CD4-positive, alpha-beta T cell treated with Interleukin-12 subunit alpha and Interleukin-12 subunit beta, for 1 hour (primary cell): ENCODE measurements around the gene DNMBP.
"Not testable (repeated sequence)": the region's sequence is repeated elsewhere in the genome, so short reads cannot be mapped to it uniquely, and the experiment has no call there.

Source experiments
- DNase-seq: peaks from one replicate; pipeline ENCODE4 v3.0.0-alpha.2; 2020

DNMBP gene

DNA sequence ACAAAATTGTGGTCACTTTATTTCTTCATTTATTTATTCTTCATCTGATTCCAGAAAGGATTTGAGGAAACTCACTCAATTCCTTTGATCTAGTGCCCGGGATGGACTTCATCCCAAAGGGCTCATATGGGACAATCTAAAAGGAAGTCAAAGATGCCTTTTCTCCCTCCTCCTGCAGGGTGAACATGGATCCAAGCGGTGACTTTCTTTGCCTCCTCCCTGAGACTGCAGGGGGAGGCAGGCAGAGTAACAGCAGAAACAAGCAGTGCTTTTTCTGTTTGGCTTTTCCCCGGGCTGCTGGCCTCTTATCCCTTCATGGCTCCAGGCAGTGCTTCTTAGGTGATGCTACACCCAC is 10.0 kb upstream of the DNMBP start:
- DNase-seq = no peak

DNA sequence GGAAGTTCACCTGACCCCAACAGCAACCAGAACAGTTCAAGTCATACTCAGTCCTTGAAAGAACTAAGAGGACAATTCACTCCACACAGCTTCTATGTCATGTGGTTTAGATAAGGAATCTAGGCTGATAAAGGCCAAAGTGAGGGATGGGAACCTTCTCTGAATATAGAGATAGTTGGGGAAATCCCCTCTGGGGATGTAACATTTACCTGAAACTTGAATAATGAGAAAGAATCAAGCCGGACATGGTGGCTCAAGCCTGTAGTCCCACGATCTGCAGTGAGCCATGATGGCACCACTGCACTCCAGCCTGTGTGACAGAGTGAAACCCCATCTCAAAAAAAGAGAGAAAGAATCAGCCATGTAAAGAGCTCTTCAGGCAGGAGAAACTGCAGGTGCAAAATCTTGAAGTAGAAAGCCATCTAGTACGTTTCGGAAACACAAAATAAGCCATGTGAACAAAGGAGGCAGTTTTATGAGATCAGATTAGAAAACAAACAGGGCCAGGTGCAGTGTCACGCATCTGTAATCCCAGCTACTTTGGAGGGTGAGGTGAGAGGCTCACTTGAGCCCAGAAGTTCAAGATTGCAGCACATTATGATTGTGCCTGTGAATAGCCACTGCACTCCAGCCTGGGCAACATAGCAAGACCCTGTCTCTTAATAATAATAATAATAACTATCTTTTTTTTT is 4.5 kb upstream of the DNMBP start:
- no peak for DNase-seq

GRCh38 chr10:100013621-100014020 is 3.9 kb upstream of the DNMBP start:
- no peak for DNase-seq

DNA sequence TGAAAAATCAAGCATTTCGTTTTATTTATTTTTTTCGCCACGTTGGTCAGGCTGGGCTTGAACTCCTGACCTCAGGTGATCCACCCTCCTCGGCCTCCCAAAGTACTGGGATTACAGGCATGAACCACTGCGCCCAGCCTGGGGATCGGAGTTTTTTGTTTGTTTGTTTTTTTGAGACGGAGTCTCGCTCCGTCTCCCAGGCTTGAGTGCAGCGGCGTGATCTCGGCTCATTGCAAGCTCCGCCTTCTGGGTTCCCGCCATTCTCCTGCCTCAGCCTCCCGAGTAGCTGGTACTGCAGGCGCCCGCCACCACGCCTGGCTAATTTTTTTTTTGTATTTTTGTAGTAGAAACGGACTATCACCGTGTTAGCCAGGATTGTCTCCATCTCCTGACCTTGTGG is 2.2 kb upstream of the DNMBP start:
- not testable (repeated sequence) for DNase-seq

DNA sequence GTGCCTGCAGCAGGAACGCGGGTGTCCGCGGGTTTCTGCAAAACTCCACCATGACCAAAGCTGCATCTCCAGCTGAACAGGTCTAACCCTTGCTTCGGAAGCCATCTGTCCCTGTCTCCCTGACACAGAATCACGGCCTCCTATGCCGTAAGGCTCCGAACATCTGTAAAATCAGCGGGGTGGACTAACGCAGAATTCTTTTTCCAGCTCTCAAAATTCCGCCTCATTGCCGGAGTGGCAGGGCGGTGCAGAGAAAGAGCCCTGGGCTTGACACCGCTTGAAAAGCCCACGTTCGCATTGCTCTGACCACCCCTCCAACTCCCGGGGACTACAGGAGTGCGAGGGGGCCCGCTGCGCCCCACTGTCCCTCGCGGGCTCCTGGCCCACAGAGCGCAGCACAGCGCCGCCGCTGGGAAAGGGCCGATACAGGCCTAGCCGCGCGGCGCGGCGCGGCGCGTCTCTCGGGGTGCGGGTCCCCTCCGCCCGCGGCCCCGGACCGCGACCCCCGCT is 409 bp downstream of the DNMBP start:
- DNase-seq = no peak

DNA sequence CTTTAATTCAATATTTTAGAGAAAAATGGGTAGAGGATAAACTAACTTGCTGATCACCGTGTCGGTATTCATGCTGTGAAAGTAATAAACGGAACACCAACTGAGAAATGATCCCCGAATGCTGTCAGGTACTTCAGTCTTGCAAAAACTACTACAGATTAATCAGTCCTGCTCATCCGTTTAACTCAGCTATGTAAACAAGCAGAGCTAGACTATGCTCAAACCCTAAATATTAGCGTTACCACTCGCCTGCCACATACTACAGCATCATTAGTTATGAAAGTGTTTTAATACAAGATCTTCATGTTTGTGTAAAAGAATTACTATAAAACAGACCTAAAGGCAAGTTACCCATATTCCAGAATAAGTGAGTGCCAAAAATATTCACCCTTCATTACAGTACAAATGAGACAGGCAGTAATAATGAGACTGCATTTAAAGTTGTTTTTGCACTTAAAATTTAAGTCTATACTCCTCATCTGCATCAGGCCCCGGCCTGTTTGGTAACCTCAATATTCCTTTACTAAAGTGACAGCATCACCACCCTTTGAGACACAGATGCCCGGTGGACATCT is 952 bp downstream of the DNMBP start:
- no peak for DNase-seq

DNA sequence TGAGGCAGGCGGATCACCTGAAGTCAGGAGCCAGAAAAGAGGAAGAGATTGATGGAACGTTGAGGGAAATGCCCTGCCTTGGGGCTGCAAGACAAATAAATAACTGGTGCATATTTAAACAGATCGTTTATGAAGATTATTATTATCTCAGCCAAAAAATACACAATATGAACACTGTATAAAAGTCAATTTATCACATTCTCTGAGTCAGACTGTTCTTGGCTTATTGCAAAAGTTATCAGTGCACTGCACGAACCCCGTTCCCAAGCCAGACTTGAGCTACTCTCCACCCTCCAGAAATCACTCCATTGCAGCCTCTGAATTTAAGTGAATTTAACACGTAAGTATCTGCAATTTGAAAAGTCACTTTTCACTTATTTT is 1.6 kb downstream of the DNMBP start:
- no peak for DNase-seq

DNA sequence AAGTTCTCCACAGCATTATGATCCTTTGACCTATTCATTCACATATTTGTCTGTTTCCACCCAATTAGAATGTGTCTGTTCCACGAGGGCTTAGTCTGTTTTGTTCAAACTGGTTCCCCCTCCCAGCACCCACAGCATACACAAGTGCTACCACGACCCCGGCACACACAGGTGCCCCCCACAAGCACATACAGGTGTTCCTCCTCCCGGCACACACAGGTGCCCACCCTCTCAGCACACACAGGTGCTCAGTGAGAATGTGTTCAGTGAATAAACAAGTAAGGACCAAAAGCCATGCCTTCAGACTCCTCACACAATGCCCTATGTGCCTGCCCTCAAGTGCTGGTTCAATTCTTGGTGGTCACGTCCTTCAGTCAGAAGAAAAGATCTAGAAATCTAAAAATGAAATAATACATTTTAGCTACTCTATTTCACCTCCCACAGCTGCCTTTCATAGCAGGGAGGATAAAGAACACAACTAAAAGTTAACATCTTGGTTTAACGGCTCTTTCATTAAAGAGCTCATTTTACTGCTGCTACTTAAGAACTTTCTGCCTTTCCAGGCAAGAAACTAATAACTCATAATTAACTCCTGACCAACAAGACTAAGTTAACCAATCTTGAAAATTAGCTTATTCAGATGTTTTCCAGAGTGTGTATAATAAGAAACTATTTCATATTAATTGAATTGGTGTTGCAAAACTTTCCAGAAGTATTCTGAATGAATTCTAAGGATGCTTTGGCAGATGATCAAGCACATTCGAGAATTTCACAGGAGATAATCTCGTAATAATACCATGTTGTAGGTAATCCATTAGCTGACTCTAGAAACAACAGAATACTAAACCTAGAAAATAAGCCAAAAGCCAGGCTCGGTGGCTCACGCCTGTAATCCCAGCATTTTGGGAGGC is 2.3 kb downstream of the DNMBP start:
- DNase-seq = no peak

DNA sequence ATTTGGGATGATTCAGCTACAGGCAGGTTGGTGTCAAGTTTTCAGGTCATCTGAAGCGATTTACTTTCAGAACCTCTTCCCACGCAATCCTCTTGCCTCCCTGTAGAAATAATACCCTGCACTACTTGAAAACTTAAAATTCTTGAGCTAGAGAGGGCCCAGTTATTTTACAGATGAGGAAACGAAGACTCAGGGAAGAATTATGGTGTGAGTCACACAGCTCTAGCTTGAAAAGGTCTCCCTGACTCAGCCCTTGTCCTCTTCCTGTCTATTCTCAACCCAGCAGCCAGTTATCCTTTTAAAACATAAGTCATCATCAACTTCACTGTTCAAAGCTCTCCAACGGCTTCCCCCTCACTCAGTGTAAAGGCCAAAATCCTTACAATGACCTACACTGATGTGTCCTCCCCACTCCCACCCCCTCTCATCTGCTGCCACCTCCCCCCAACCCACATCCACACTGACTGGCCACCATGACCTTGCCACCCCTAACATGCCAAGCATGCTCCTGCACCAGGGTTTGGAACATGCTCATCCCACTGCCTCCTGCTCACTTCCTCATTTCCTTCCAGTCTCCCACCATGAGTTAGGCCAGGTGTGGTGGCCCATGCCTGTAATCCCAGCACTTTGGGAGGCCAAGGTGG is 3.4 kb downstream of the DNMBP start:
- DNase-seq = no peak

DNA sequence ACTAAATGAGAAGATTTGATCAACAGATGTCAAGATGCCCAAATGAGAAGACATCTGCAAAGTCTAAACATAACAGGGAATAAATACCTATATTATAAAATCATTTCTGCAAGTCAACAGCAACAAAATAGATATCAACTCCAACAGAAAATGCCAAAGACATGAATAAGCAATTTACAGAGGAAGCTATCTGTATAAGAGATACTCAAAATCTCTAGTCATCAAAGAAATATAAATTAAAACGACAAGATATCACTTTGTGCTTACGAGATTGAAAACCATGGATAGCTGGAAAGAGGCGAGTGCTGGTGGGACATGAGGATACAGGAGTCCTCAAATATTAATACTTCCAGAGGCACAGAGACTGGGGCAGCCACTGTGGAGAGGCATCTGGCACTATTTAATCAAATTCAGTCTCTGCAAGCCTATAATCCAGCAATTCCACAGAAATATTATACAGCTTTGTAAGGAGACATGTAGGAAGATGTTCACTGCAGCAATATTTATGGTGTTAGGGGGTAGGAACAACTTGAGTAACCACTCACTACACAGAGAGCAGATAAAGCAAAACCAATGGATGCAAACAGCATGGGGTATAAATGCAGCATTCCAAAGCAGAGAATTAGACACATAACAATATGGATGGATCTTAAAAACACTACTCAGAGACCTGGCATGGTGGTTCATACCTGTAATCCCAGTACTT is 4.8 kb downstream of the DNMBP start:
- no peak for DNase-seq

- no peak for DNase-seq
Observed at GRCh38 chr10:100000109-100000644, 9.6 kb downstream of the DNMBP start.

GRCh38 chr10:99999319-100000108 is 10.2 kb downstream of the DNMBP start:
- DNase-seq = no peak

DNA sequence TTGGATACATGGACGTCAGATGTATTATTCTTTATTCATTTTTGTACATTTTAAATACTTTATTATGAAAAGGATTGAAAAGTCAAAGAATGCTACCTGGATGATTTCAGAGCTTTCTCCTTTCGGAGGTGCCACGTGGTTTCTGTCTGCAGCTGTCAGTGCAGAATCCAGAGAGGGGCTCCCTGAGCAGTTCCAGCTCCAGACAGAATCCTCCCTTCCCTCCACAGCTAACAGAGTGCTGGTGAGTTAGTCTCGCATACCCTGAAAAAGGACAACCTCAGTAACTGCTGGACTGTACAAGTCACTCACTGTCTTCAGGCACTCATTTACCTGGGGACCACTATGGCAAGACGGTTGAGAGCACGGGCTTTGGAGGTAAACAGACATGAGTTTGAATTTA is 10.9 kb downstream of the DNMBP start:
- DNase-seq = no peak

DNA sequence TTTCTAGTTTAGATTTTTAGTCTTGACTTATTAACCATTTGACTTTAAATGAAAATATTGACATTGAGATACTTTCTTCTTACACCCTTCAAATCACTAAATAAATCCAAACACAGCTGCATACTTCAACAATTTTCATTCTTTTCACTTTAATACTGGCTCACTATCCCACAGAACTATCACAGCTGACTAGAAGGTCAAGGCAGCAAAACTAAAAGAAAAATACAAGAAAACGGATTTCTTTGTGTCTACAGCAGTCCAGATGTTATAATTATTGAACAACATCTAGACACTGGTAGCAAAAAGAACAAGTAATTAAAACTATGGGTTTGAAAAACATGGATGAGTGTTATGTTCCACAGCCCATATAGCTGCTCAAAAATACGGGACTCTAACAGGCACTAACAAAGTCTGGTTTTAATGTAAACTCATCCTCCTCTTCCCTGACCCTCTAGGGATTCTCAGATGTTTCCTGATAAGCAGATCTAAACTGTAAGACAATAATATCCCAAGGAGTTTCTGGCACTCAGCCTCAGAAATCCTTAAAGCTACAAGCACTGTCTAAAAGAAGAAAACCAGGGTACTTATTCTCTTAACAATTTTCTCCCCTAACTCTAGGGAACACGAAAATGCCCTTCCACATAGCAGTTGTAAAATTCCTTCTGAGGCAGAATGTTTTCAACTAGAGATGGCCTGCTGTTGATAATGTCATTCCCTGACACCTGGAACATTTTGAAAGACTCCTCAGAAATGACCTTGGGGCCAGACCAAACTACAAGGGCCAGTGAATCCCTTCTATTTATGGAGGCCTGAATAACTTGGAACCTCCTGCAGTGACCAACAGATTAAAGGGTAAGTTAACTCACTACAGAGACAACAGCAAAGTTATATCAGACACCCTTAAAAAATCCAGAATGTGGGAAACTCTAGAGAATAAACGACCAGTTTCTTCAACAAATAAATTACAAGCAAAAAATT is 12.8 kb downstream of the DNMBP start:
- no peak for DNase-seq

DNA sequence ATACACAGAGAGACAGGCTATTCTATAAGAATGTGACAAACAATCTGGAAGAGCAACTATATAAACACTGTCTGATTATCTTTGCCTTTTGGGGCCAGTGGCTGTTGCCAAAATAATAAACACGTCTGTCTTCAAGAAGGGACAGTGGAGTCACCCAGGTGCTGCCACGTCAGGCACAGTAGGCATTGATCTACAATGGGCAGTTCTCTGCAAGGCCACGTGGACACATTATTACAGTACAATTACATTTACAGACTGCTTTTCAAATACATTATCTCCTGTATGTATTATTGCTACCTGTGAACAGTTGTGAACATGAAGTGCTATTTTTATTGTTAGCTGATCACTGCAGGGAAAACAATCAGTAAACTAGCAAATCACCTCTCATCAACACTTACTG is 14.0 kb downstream of the DNMBP start:
- no peak for DNase-seq

DNA sequence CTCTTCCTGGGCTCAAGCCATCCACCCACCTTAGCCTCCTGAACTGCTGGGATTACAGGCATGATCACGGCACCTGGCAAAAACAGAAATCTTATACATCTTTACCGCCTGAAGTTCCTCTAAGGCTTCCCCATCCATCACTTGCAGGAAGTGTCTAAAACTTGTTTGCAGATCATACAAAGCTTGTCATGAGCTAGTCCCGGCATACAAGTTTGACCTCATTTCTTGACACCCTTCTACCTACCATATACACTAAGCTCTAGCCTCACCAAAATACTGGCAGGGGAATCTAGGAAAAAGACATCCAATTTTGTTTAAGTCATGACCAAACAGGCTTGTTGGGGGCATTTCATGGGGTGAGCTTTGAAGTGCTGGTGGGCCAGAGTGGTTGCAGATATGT is 14.5 kb downstream of the DNMBP start:
- no peak for DNase-seq

DNA sequence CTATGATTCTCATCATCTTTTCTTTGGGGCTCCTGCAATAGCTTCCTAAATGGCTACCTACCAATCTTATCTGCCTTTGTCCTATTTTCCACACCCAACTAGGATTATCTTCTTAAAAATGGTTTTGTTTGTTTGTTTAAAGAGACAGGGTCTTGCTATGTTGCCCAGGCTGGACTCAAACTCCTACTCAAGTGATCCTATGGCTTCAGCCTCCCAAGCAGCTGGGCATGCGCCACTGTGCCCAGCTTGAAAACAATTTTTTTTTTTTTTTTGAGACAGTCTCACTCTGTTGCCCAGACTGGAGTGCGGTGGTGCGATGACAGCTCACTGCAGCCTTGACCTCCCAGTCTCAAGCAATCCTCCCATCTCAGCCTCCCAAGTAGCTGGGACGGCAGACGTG is 14.9 kb downstream of the DNMBP start:
- no peak for DNase-seq

- DNase-seq = peak; percentile 55
Observed at GRCh38 chr10:99993701-99994689, 15.8 kb downstream of the DNMBP start.

DNA sequence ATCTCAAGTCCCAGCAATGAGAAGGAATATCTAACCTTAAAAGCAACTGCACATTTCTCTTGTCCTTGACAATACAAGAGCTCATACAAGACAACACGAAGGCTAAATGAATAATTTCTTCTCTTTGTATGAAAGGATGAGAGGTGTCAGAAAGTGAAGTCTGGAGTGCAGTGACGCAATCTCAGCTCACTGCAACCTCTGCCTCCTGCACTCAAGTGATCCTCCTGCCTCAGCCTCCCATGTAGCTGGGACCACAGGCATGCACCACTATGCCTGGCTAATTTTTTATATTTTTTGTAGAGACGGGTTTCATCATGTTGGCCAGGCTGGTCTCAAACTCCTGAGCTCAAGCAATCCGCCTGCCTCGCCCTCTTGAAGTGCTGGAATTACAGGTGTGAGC is 24.1 kb downstream of the DNMBP start:
- DNase-seq = not testable (repeated sequence)
